Body of pancreas (tissue), 4 donors: ENCODE results near the gene FAHD1. TPM values are rescaled to one million over a fixed set of nuclear protein-coding genes. Genes with fewer than 3 reads are reported as not detected.

Experiments
- ATAC-seq: fragments of 150-250 bp; one replicate; pipeline ENCODE4 v1.9.1; 2016
- DNase-seq, 4 donors: peaks; one replicate each; pipeline ENCODE4 v3.0.0-alpha.2; 2019
- H3K27ac ChIP-seq, 4 donors: fragments of 200-600 bp; sonication (generic); 1 replicate in 3 of 4; 2 replicates in 1 of 4; pipeline versions ENCODE4 v1.5.1 to v1.6.1; 2016 to 2019; ENCODE audit warnings: mild to moderate bottlenecking in 1 of 4, mixed read lengths in 1 of 4, moderate library complexity in 1 of 4
- H3K27me3 ChIP-seq, 2 donors: fragments of 200-600 bp; sonication (generic); one replicate each; pipeline ENCODE4 v1.6.0; 2016; ENCODE audit warnings: mild to moderate bottlenecking in 1 of 2
- H3K36me3 ChIP-seq, 2 donors: fragments of 200-600 bp; sonication (generic); replicated peaks in 1 of 2; 2 replicates each; pipeline ENCODE4 v1.5.1; 2016; ENCODE audit warnings: low read depth in 2 of 2; ENCODE audit not compliant: insufficient read depth in 1 of 2
- H3K4me1 ChIP-seq: fragments of 200-600 bp; sonication (generic); one replicate; pipeline ENCODE4 v1.6.0; 2016
- H3K4me3 ChIP-seq, 2 donors: fragments of 200-600 bp; sonication (generic); 1 replicate in 1 of 2; 2 replicates in 1 of 2; pipeline ENCODE4 v1.5.1; 2016 to 2019
- H3K9me3 ChIP-seq, 3 donors: fragments of 200-600 bp; sonication (generic); 1 replicate in 2 of 3; 2 replicates in 1 of 3; pipeline ENCODE4 v1.5.1; 2016
- CTCF ChIP-seq, 7 experiments: fragments of 450-650 bp in 4 of 7; fragments of 200-600 bp in 3 of 7; sonication (generic) in 3 of 7; IDR thresholded peaks; one replicate each; pipeline ENCODE4 v1.5.1; 2016 to 2019; ENCODE audit warnings: antibody characterized with exemption in 7 of 7
- POLR2A ChIP-seq, 3 donors: fragments of 450-650 bp; IDR thresholded peaks; one replicate each; pipeline ENCODE4 v1.6.1; 2016; ENCODE audit warnings: antibody characterized with exemption in 3 of 3, mild to moderate bottlenecking in 2 of 3
- WGBS, 2 donors: methylation state at CpG; one replicate each; pipeline ENCODE4 v1.1.5; 2017; 5-methylcytosine and 5-hydroxymethylcytosine counted together
- intact Hi-C: fragments of 100-400 bp; cut with DNase I; formaldehyde crosslinking; loops from one replicate; pipeline ENCODE4 v1.15.1; 2023
- total RNA-seq, 2 donors: library from RNA; depleted of rRNA; stranded (reverse); fragments of >200 nt; gene quantifications; one replicate each; pipeline ENCODE4 v1.1.0, GENCODE V29; 2016

The FAHD1 gene
- total RNA-seq, 2 donors from 2014 or later, result 32.6 to 50.8 TPM

GRCh38 chr16:1832838-1833454 is 5.9 kb downstream of the FAHD1 start:
- ATAC-seq (no peak), DNase-seq (no peak)
- intact Hi-C loops, result no loop called here
- WGBS, 2 donors, result 68 to 74% methylated on average over 8 to 9 of the region's 9 CpGs
- H3K27ac ChIP-seq, result no peak overlapping the region
- H3K4me3 ChIP-seq, result no peak overlapping the region
- no peak for TF ChIP-seq CTCF (IDR thresholded peaks at IDR 0.05)
- no peak for TF ChIP-seq POLR2A (IDR thresholded peaks at IDR 0.05)
- H3K9me3 ChIP-seq, result no peaks in the 10 kb centered on the region
- H3K36me3 ChIP-seq, result no peaks in the 10 kb centered on the region
- no peaks in the 10 kb centered on the region for H3K27me3 ChIP-seq
- H3K4me1 ChIP-seq, result peaks cover 41% of the 10 kb centered on the region

GRCh38 chr16:1834096-1834495 is 7.1 kb downstream of the FAHD1 start:
- no peak for DNase-seq
- ATAC-seq, result no peak
- WGBS, 2 donors, result 56 to 61% methylated on average over 5 of the region's 5 CpGs
- H3K36me3 ChIP-seq, result no peaks in the 10 kb centered on the region
- H3K4me3 ChIP-seq, result no peak overlapping the region
- intact Hi-C loops, result no loop called here
- H3K9me3 ChIP-seq, result no peaks in the 10 kb centered on the region
- peaks cover 30% of the 10 kb centered on the region for H3K4me1 ChIP-seq
- TF ChIP-seq CTCF (IDR thresholded peaks at IDR 0.05), result no peak
- no peak for TF ChIP-seq POLR2A (IDR thresholded peaks at IDR 0.05)
- H3K27me3 ChIP-seq, result no peaks in the 10 kb centered on the region
- no peak overlapping the region for H3K27ac ChIP-seq

- H3K27ac ChIP-seq, result no peak overlapping the region
- TF ChIP-seq POLR2A (IDR thresholded peaks at IDR 0.05) (no peak), CTCF (IDR thresholded peaks at IDR 0.05) (no peak)
- no peak overlapping the region for H3K4me3 ChIP-seq
- H3K36me3 ChIP-seq, result no peaks in the 10 kb centered on the region
- ATAC-seq, result no peak
- H3K4me1 ChIP-seq, result no peaks in the 10 kb centered on the region
- WGBS, 2 donors, result 73 to 75% methylated on average over 9 of the region's 9 CpGs
- no peaks in the 10 kb centered on the region for H3K27me3 ChIP-seq
- H3K9me3 ChIP-seq, result no peaks in the 10 kb centered on the region
- no peak for DNase-seq
- intact Hi-C loops, result no loop called here
Measured at GRCh38 chr16:1839554-1839953, 12.5 kb downstream of the FAHD1 start.

GRCh38 chr16:1845985-1846384 is 19.0 kb downstream of the FAHD1 start:
- intact Hi-C loops, result no loop called here
- DNase-seq (no peak), ATAC-seq (no peak)
- Histone ChIP-seq H3K36me3 (no peaks in the 10 kb centered on the region), H3K27ac (no peak overlapping the region), H3K4me1 (no peaks in the 10 kb centered on the region), H3K9me3 (no peaks in the 10 kb centered on the region), H3K27me3 (no peaks in the 10 kb centered on the region), H3K4me3 (no peak overlapping the region)
- TF ChIP-seq POLR2A (IDR thresholded peaks at IDR 0.05) (no peak), CTCF (IDR thresholded peaks at IDR 0.05) (no peak)
- WGBS, 2 donors, result 49 to 51% methylated on average over 4 of the region's 4 CpGs

- Histone ChIP-seq H3K9me3 (no peaks in the 10 kb centered on the region), H3K4me3 (no peak overlapping the region), H3K4me1 (no peaks in the 10 kb centered on the region), H3K27ac (no peak overlapping the region), H3K27me3 (no peaks in the 10 kb centered on the region), H3K36me3 (no peaks in the 10 kb centered on the region)
- ATAC-seq, result no peak
- WGBS, 2 donors, result 82 to 92% methylated on average over 1 of the region's 1 CpG
- intact Hi-C loops, result no loop called here
- DNase-seq, result no peak
- TF ChIP-seq CTCF (IDR thresholded peaks at IDR 0.05), result no peak
- TF ChIP-seq POLR2A (IDR thresholded peaks at IDR 0.05), result no peak
Measured at GRCh38 chr16:1846416-1846815, 19.4 kb downstream of the FAHD1 start.
